Measurements from ENCODE around the gene MYRFL.

MYRFL gene

DNA sequence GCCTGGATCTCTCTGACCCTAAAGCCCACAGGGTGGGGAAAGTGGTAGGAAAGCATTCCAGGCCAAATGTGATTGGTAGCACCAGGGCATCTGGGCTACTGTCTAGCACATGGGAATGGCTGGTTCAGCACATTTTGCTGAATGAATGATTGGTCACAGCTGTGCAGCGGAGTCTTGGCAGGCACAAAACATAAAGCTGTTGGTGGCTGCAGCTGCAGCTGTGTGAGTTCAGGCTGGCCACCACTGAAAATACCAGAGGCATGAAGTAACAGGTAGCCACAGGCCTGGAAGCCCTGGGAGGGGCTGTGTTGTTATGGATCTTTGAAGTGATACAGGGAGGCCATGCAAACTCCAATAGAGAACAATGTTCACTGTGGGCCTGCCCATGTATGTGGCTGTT lies 72.7 kb downstream of the MYRFL start:
- no peak for DNase-seq (ENCODE audit: low read depth)

DNA sequence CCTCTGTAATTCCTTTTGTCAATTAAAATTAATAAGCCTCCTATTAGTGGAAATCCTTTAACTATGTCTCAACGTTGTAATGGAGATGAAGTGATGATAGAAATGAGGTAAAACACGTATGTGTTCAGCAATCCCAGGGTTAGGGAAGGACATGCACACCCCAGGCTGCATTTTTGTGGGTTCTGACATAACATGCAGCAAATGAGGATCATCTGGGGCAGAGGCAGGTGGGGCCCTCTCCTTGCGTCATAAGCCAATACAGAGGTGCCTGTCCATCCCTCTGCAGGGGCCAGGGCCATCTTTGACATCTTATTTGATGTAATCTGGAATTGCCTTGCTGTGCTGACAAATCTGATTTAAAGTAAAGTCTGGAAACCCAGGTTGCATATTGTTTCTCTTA lies 73.2 kb downstream of the MYRFL start:
- DNase-seq (ENCODE audit: low read depth): no peak

DNA sequence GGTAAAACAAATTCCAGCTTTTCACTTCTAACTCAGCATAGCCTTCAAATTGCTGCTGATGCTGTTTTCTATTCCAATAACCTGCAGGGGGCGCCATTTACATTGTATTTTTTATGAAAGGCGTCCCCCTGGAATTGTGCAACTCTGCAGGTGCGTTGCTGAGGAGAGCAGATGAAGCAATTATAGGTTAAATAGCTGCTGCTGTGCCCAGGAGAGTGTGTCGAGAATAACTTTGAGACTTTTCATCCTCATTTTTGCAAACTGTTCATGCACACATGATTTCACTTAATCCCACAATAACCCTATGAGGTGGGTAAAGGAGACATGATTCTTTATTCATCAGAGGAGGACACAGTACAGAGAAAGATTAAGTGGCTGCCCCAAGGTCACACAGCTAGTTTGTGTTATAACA lies 75.7 kb downstream of the MYRFL start:
- DNase-seq (ENCODE audit: low read depth): peak; percentile 13

DNA sequence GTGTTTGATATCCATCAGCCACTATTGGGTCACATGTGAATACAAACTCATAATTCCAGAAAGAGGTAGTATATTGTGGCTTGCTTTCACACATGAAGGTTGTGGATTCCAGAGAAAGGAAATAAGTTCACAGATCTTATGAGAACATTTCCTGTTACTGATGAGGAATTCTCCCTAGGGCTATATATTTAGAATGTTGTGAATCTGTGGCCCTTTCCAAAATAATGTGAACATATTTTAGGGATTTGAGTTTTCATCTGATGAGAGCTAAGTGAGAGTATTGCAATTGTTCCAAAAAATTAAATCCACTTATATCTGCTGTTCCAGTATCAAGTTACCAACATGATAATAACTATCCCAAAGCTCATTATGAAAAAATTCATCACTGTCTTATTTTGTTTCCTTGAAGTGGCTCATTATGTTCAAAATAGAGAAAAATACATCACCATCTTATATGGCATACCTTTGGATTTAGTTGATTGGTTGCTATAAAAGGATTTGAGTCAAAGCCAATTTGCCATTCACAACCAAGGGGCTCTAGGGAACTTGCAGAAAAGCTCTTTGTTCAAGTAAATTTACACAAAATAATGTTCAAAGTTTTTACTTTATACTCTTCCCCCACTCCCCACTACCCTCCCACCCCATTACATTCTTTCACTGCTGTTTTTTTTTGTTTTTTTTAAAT lies 76.3 kb downstream of the MYRFL start:
- no peak for DNase-seq (ENCODE audit: low read depth)

DNA sequence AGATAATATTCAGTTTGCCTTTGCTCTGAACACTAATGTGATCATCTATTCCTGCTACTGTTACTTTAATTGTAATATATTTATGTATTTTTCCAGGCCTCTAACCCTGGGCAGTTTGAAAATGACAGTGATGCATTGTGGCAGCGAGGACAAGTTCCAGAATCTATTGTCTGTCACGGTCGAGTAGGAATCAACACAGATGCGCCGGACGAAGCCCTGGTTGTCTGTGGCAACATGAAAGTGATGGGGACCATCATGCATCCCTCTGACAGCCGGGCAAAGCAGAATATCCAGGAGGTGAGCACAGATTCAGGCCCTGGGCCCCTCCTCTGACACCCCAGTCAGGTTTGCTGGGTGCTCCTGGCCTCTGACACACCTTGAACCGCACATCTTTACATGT lies 78.5 kb downstream of the MYRFL start:
- no peak for DNase-seq (ENCODE audit: low read depth)

DNA sequence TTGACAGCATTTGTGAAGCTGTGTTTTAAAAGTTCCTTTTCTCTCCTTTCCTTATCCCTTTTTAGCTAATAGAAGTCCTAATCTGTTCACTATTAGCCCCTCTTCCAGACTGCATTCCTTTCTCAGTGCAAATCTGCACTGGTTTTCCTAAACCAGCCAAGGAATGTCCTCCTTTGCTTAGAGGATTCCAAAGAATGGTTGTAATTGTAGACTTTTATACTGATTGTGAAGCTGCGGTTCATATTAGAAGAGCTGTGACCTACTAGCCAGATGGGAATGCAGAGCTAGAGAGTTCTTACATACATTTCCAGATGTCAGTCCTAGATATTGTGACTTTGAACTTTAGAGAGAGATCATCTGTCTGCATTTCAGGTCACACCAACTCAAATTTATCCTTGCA lies 79.8 kb downstream of the MYRFL start:
- no peak for DNase-seq (ENCODE audit: low read depth)

DNA sequence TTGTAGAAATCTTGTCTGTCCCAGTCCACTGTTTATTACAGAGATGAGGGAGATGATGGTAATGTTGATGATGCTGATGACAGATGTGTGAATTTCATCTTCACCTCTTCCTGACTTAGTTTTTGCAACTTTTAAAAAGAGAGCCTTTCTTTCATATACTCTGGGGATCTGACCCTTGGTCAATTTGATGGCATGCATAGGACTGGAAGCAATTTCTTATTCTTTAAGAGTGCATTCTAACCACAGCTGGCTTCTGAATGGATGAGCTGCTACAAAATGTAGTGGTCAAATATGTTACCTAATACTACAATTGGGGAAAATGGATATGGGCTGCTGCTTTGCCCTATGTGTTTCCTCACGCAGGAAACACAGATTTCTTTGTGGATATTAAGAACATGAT lies 80.8 kb downstream of the MYRFL start:
- no peak for DNase-seq (ENCODE audit: low read depth)

DNA sequence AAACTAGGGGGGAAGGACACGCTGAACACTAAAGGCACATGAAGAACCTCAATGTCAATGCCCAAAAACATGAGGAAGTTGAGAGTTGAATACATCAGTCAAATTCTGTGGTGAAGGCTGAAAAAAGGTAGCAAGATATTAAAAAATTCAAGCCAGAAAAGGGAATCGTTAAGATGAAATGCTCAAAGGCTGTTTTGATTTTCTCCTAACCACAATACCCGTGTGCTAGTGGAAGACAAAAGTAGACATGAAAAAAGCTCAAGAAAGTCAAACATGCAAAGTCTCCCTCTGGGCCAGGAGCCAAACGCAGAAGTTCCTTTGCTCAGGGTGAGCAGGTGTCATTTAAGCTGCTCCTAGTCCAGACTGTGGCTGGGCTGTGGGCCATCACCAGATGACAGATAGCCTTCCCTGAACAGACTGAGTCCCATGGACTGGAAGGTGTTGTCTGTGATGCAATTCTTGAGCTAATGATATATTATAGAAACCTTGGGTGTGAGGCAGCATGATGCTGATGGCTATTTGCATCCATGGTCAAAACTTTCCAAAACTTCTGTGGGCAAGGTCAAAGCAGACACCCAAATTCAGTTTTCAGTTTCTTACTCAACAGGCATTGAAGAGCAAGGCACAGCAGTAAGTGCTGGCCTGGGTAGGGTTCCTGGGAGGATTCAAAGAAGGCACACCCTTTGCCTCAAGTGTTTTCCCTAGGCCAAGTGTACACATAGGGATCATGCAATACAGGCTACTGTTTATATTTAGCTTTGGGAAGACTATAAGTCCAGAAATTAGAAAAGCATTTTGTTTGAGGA lies 81.6 kb downstream of the MYRFL start:
- DNase-seq (ENCODE audit: low read depth): no peak

DNA sequence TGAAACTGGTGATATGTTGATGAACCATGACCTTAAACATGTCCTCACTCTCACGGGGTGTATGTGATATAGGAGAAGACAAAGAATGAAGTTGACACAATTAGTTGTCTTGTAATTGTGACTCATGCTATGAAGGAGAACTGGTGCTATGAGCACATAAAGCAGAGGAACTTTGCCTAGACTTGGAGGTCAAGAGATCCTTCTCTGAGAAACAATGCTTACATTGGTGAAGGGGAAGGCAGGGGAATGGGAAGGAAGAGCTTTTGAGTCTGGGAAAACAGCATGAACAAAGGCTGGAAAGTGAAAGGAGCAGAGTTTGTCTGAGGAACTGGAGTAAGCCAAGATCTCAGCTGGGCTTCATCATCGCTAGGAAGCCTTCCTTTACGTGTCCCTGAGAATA lies 83.2 kb downstream of the MYRFL start:
- DNase-seq (ENCODE audit: low read depth): no peak

DNA sequence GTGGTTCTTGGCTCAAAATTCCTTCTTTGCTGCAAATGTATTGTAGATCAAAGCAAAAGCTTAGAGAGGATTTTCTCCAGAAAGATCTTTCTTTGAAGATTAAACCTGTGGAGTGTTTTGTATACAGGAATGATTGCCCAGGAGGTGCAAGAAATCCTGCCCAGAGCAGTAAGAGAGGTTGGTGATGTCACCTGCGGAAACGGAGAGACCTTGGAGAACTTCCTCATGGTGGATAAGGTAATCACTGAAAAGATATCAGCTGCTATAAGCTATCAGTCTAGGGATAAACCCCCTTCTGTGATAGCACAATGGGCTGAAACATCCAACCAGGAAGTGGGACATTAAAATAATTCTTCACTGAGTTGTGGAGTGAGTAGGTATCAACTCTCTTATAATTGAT lies 85.7 kb downstream of the MYRFL start:
- DNase-seq (ENCODE audit: low read depth): no peak

DNA sequence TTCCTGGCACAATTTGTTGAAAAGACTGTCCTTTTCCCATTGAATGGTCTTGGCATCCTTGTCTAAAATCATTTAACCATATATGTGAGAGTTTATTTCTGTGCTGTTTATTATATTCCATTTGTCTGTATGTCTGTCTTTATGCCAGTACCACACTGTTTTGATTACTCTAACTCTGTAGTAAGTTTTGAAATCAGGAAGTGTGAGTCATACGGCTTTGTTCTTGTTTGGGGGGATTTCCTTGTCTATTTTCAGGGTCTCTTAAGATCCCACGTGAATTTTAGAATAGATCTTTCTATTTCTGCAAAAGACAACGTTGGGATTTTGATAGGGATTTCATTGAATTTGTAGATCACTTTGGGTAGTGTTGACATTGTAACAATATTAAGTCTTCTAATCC lies 88.5 kb downstream of the MYRFL start:
- DNase-seq (ENCODE audit: low read depth): no peak

DNA sequence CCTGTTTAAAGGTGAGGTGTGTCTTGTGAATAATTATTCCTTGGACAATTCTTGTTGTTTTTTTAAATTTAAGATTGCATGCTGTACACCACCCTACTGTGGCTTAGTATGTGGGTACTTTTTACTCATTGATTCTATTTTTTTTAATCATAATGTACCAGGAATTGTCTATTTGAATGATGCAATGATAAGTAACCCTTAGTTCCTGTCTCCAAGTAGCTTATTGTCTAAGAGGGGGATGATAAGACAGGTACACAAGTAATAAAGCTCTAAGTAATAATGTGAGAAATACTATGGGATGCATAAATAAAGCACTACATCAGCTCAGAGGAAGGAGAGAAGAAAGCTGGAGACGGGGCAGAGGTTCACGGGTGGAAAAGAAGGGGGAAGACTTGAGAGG lies 90.9 kb downstream of the MYRFL start:
- no peak for DNase-seq (ENCODE audit: low read depth)

DNA sequence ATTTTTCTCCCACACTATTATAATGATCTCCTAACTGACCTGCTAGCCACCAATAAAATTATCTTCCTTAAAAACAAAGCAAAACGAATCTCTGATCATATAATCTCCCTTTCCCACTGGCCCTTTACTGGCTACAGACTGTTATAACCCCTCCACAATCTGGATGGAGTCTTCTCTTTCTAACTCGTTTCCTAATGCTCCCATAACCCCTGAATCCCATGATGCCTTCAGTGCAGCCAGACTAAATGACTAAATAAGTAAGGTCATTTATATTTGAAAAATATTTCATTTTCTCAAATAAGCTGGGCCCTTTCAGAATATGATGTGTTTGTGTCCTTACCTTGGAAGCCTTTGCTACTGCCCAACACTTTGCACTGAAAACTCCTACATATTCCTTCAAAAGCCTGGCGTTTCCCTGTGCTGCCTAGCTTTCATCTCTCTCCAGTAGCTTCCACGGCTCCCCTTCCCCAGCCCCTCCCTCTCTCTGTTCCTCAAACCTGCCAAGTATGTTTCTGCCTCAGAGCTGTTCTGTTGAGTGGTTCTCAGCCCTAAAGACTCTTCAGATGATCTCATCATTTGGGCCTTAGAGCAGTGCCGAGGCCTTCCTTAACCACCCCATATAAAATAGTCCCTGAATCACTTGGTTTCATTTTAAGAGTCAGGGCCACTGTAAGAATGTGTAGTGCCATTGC lies 91.7 kb downstream of the MYRFL start:
- DNase-seq (ENCODE audit: low read depth): no peak

DNA sequence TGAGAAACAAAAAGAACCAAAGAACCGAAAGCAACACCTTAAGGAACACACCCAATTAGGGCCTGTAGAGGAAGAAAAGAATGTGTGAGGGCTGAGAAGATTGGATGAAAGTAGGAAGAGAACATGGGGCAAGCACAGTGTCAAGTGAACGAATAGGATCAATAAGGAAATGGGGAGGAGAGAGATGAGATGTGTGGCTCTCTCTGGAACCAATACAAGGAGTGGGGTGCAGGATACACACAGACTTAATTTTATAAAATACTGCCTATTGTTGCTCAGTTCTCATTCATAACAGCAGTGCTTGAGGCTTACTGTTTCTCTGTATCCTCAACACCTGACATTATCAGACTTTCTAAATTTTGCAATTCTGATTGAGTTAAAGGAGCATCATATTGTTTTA lies 93.3 kb downstream of the MYRFL start:
- no peak for DNase-seq (ENCODE audit: low read depth)

DNA sequence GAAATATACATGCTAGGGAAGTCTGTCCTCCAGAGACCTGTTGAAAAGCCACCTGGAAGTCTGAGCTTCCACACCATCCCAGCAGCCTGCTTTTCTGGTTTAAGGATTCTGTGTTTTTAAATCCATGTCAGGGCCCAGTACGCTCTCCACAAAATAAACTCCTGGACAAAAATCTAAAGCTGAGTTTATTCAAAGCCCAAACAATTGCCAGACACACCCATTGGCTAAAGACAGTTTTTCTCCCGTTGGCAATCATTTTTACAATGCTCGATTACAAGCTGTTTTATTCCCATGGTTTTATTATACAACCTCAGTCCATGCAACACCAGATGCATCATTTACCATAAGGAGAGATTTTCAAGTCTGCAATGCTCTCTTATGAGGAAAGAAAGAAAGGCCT lies 94.5 kb downstream of the MYRFL start:
- no peak for DNase-seq (ENCODE audit: low read depth)

DNA sequence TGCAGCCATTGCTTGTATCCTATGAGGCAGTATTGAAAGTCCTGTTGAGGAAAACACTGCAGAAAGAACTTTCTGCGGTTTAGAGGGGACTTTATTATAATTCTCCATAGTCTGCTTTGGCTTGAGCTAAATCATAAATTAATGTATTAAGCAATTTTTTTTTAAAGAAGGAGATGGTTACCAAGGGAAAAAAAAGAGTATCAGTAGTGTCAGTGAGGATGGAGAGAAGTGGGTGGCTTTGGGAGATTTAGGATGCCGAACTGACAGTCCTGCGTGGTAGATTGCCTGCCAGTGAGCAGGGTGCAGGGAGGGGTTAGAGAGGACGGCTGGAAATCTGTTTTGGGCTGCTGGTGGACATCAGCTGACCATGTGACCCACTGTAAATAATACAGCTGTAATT lies 96.8 kb downstream of the MYRFL start:
- DNase-seq (ENCODE audit: low read depth): no peak

DNA sequence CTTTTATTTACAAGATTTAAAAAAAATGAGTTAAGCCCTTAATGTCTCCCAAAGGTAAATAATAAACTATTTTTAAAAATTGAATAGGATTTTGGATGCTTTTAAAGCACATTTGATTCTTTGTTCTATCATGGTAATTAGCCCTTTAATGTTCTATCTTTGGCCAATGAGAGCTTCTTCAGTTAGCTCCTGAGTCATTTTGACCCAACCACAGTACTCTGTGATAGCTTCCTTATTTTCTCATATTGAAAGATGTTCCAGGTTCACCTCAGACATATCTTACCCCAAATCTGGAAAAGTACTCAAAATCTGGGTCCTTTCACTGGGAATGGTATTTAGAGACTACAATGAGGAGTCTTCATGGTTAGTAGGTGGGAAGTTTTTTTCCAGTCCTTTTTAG lies 98.0 kb downstream of the MYRFL start:
- no peak for DNase-seq (ENCODE audit: low read depth)

DNA sequence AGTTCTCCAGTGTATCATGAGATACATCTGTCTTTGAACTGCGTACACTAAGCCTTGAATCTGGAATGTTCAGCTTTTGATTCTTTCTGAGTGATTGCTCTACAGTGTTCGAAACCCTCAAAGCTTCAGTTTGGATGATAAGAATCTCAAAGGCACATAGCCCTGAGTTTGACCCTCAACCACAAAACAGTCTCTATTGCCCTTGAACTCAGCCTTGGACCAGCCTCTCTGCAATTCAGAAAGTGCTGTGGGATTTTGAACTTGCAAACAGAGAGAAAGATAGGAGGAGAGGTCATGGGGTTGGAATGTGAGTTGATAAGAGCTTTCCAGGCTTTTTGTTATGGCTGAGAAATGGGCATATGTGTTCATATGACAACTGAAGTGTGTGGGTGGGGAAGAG lies 100.3 kb downstream of the MYRFL start:
- DNase-seq (ENCODE audit: low read depth): no peak

DNA sequence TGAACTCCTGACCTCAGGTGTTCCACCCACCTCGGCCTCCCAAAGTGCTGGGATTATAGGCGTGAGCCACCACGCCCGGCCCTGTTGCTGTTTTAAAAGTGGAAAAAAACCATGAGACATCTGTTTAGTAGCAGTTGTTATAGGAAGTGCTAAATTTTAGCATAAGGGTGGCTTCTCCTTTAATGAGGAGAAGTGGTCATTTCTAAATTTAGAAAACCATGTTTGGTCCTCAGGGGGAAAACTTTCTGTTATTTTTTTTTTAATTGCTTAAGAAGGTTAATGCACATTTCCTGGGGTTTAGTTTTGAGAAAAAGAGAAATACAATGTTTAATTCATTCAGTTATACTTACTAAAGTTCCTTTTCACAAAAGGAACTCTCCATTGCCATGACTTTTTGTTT lies 102.1 kb downstream of the MYRFL start:
- DNase-seq (ENCODE audit: low read depth): no peak

DNA sequence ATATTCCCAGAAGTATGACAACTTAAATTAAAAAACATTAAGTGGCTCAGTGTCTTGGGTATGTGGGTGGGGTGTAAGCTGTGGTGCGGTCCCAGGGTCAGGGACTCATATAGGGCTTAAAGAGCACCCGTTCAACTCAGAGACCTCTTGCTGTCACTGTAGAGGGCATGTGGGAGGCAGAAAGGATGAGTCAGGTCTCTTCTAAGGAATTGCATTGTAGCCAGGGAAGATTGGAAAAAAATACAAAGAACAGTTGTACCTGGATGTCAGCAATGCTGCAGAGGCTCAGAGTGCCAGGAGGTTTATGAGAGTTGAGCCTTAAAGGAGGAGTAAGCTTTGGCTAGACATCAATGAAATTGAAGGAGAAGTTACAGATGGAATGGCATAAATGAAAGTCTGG lies 104.1 kb downstream of the MYRFL start:
- DNase-seq (ENCODE audit: low read depth): no peak

DNA sequence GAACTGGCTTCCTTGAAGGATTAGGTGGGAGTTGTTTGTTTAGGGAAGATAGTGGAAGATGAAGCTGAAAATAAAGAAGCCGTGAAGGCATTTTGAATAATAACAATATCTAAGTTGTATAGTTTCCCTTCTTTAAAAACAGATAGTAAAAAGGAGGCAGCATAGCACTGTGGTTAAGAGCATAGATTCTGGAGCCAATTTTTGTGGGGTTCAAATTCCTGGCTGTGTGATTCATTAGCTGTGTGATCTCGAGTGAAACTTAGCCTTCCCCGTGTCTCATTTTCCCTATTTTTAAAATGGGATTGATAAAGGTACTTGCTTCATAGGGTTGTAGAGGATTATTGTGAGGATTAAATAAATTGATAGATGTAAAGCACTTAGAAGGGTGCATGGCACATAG lies 104.5 kb downstream of the MYRFL start:
- DNase-seq (ENCODE audit: low read depth): no peak

DNA sequence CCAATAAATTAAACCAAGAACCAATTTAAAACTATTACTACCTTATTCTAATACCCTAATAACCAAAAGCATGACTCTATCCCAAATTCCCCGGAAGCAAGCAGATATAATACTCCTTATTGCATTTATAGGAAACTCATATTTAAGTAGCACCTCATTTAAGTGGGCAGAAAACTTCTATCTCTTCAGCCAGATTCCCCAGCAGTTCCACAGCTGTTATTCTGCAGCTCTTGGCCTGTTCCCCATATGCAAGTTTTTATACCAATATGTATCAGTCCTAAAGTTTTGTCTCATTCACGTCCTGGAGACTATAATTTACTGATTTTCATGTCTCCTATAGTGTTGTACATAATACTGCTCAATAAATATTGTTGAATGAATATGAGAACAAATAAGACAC lies 106.5 kb downstream of the MYRFL start:
- no peak for DNase-seq (ENCODE audit: low read depth)

DNA sequence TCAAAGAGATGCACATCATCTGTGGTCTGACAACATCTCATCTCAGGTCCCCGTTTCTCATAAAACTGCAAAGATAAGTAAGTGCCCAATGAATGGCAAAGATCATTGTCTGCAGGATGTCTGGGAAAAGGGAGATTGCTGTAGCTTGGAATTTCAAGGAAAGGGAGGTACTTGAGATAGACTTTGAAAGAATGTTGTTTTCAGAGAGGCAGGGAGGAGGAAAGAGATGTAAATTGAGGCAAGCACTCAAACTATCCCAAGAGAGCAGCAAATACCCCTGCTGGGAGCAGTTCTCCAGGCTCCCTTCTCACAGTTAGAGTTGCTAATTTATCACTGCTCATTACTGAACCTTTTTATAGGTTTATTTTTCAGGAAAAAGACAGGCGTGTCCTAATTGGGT lies 107.1 kb downstream of the MYRFL start:
- DNase-seq (ENCODE audit: low read depth): no peak
